ENCODE data around the gene WDR62.

DNA sequence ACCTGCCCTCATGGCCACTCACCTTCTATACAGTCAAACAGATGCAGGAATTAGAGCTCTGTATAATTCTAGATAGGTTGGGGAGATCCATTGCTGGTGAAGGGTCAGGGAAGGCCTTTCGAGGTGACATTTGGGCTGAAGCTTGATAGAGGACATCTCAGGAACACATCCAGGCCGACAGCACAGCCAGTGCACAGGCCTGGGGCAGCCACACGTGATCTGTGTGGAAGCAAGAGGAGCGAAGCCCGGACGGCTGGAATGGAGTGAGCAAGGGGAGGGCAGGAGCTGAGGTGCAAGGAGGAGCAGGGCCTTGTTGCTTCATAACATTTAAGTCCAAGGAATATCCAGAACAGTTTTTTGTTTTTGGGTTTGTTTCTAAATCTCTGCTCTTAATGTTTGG, 51.7 kb downstream of the WDR62 start:
- TF ChIP-seq, protein P1, sequence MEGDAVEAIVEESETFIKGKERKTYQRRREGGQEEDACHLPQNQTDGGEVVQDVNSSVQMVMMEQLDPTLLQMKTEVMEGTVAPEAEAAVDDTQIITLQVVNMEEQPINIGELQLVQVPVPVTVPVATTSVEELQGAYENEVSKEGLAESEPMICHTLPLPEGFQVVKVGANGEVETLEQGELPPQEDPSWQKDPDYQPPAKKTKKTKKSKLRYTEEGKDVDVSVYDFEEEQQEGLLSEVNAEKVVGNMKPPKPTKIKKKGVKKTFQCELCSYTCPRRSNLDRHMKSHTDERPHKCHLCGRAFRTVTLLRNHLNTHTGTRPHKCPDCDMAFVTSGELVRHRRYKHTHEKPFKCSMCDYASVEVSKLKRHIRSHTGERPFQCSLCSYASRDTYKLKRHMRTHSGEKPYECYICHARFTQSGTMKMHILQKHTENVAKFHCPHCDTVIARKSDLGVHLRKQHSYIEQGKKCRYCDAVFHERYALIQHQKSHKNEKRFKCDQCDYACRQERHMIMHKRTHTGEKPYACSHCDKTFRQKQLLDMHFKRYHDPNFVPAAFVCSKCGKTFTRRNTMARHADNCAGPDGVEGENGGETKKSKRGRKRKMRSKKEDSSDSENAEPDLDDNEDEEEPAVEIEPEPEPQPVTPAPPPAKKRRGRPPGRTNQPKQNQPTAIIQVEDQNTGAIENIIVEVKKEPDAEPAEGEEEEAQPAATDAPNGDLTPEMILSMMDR (IDR thresholded peaks at IDR 0.05): no peak
- TF ChIP-seq POLR2A (IDR thresholded peaks at IDR 0.05): no peak
